GM18868 (cell line): ENCODE measurements around the gene PRKCE.

ENCODE experiments used
- ATAC-seq: cut with Tn5 transposase; IDR thresholded peaks from one replicate; pipeline ENCODE4 v1.9.1; 2021; ENCODE audit warnings: mild to moderate bottlenecking, moderate library complexity; ENCODE audit not compliant: unreplicated experiment

The PRKCE gene

GRCh38 chr2:46002947-46003346 is 351.5 kb downstream of the PRKCE start:
- no peak for ATAC-seq

- ATAC-seq, result no peak
Observed at GRCh38 chr2:46003903-46004473, 352.5 kb downstream of the PRKCE start.

DNA sequence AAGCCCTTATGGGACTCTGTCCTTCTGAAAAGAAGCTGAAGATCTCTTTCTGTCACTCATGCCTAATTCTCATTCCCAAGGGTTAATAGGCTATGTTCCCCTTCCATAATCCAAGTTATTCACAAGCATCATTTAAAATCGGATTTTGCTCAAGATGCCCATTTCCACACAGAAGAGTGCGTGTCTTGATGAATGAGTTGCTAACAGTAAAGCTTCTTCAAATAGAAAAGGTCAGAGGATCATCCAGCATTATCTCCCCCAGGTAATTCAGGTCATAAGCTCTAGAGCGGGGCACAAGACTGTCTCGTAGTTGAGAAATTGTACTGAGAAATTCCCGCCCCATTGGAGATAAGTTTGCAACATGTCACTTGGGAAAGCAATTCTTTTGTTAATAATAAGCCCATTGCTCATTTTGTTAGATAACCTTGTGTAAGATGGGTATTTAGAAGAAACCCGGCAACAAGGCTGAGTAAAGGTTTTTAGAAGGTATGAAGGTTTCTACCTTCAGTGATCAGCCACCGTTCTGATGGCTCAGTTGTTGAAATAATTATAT is 355.1 kb downstream of the PRKCE start:
- ATAC-seq, result no peak

GRCh38 chr2:46007412-46007811 is 355.9 kb downstream of the PRKCE start:
- no peak for ATAC-seq

DNA sequence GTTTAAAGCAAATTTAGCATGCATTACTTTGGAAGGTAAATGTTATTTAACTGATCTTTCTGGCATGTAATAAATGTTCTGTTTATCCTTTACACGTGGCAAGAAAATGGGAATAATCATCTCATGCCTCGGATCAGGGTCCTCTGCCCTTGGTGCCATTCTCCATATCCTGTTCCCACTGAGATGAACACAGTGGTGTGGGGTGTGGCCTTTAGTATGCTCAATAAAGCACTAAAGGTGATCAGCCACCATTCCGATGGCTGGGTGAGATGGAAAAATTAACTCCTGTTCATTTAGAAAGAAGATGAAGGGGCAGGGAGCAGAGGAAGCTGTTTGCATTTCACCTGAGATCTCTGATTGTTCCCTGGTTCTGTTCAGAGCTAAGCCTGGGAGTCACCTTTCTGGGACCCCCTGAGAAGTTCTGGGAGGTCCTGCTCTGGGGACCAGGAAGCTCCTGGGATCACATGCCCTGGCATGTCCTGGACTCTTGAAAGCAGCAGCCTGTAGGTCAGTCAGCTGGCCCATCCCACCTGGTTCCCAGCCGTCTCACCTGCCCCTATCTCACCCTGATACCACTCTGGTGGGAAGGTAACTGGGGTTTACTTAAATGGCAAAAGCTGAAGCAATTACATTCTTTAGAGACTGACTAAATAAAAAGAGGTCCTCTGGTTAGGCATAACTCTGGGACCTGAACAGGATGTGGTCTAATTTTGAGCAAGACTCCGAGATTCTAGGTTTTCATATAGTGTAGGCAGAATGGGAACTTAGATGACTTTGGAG is 356.8 kb downstream of the PRKCE start:
- ATAC-seq, result no peak

GRCh38 chr2:46009315-46009714 is 357.8 kb downstream of the PRKCE start:
- ATAC-seq, result no peak

DNA sequence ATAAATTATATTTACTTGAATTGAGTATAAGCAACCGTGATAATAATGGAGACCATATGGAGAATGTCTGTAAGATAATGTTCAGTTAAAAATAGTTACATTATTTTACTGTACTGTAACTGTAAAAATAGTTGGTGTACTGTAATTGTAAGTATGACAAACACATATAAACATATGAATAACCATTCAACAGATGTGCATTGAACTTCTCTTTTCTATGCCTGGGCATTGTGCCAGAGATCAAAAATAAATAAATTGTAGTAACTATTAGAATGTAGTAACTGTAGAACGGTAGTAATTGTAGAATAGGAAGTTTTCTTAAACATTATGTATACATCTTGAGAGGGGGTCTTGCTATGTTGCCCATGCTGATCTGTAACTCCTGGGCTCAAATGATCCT is 358.3 kb downstream of the PRKCE start:
- ATAC-seq, result no peak

DNA sequence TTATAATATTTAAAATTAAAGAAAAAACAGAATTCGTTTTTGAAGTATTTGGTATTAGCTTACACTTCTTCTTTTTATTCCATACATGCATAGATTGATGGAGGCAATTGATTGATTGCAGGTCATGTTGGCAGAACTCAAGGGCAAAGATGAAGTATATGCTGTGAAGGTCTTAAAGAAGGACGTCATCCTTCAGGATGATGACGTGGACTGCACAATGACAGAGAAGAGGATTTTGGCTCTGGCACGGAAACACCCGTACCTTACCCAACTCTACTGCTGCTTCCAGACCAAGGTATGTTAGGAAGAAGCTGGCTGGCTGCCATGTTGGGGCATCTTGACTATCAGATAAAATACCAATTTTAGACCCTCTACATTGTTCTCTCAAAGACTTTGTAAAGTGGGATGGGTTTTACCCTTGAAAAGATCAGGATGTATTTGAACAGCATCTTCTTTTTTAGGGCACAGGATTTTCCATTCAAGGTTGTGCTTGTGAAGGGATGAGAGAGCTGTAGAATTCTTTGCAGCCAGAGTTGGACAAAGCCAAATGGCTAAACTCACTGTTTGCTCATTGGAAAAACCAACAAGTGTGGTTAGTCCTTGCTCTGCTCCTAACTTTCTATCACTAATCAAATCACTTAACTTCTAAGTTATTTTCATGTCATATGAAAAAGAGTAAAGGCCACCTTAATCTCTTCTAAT is 358.9 kb downstream of the PRKCE start:
- ATAC-seq, result no peak

GRCh38 chr2:46010925-46011490 is 359.5 kb downstream of the PRKCE start:
- no peak for ATAC-seq

DNA sequence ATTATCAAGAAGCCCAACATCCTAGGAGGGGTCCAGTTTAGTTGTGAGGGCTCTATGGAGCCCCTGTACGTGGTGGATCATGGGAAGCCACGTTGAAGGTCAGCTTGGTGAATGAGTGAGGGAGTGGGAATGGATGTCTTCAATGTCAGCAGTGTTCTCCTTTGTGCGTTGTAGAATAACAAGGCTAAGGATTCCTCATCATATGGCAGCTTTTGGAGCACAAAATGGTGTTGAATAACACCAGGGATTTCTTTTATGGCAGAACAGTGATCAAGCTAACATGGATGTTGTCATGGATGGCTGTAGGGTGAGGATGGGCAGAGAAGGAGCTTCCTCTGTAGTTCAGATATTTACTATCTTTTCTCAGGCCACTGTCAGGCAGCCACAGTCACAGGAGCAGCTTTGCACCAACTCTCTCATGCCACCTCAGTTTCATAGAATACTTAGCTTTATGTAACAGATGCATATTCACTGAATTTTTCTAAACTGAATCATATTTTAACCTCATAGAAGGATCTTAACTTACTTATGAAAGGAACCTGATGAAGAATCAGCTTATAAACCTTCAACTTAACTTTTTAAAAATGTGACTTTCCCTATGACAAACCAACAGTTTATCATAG is 361.3 kb downstream of the PRKCE start:
- ATAC-seq, result no peak

GRCh38 chr2:46013726-46014125 is 362.3 kb downstream of the PRKCE start:
- no peak for ATAC-seq

- no peak for ATAC-seq
Observed at GRCh38 chr2:46014911-46015654, 363.6 kb downstream of the PRKCE start.

DNA sequence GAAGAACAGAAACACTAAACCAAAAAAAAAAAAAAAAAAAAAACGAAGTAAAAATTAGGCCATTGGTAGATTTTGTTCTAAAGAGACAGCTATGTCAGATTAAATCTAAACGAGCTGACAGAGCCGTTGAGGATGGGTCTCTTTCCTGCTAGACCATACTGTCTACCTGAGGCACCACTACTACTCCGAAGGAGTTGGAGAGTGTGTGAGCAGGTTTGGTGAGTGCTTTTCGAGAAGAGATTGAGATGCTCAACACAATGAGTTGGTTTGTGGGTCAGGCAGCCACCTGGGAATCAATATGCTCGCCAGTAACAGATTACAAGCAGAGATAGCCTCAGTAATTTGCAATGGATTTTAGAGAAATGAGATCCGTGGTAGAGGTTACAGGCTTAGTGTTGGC is 364.2 kb downstream of the PRKCE start:
- no peak for ATAC-seq

DNA sequence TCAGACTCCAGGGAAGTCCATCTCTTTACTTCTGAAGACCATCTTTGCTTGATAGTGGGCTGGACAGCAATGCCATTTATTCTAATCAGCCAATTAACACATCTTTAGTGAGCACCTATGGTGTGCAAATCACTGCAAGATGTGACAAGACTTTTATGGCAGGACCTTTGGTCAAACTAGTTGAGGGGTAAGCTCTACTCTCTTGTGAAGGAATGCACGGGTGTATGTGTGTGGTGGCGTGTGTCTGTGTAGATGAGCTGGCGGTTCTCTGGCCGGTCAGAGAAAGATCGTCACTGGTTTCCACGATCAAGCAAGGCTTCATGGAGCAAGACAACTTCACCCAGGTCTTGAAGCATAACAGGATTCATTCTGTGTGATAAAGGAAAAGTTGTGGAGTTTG is 364.6 kb downstream of the PRKCE start:
- no peak for ATAC-seq

GRCh38 chr2:46018773-46019591 is 367.5 kb downstream of the PRKCE start:
- no peak for ATAC-seq

DNA sequence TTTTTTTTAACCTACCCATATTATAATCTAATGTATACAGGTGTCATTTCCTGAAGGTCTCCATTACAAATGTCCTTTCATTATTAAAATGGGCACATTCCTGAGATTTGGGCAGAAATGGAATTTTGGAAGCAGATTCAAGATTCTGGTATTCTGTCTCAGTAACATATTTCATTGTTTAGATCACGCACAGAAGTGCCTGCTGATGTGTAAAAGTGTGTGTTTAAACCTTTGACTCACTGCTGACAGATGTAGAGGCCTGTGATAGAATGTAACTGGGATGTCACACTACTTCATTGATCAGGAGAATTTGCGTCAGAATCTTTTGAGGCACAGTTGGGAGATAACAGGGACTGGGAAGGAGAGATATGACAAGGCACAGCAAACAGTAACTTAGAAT is 368.9 kb downstream of the PRKCE start:
- no peak for ATAC-seq

DNA sequence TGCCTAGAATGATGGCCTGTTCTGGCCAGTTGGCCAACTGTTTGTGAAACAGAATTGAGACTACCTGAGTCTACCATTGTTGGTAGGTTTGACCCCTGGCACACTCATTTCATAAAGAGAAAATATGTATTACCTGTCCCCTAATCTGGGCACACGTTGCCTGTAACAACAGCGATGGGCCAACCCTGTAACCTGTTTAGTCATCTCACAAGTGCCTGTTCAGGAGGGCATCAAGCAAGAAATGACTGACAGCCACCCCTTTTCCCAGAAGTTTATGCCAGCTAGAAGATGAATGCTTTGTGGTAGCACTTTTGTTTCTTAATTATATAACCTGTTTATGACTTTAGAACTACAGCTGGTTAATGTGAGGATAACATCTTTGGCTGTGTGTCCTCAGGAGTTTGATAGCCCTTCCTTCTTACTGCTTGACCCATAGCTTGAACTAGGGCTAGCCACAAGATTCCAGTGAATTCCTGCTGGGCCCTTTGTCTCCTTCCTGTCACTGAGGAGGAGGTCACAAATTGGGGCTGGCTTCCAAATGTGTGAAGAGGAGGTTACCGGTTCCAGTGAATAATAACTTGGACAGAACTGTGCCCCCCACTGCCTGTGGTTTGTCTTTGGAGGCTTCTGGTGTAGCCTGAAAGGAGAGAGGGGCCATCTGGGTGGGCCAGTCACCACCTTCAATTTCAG is 371.8 kb downstream of the PRKCE start:
- ATAC-seq, result no peak

- ATAC-seq, result no peak
Observed at GRCh38 chr2:46024146-46024779, 372.8 kb downstream of the PRKCE start.
